Vagina (tissue), 2 donors: ENCODE results near the gene CALN1.

Experiments
- POLR2A ChIP-seq, 2 donors: fragments of 450-650 bp; IDR thresholded peaks; one replicate each; pipeline ENCODE4 v1.6.1; 2017; ENCODE audit warnings: antibody characterized with exemption in 2 of 2, mild to moderate bottlenecking in 2 of 2, moderate library complexity in 2 of 2
- POLR2AphosphoS5 ChIP-seq, 2 donors: sonication (generic); formaldehyde crosslinking; IDR thresholded peaks; one replicate each; pipeline ENCODE4 v1.9.0; 2017; ENCODE audit warnings: antibody characterized with exemption in 2 of 2, mild to moderate bottlenecking in 2 of 2, low read depth in 1 of 2; ENCODE audit not compliant: insufficient read depth in 1 of 2
- TF ChIP-seq, protein P1 (sequence below), 3 experiments: fragments of 450-650 bp in 2 of 3; fragments of 200-600 bp in 1 of 3; sonication (generic) in 1 of 3; IDR thresholded peaks; one replicate each; pipeline ENCODE4 v1.5.1; 2017 to 2019; ENCODE audit warnings: antibody characterized with exemption in 3 of 3, mild to moderate bottlenecking in 2 of 3, moderate library complexity in 2 of 3

DNA sequence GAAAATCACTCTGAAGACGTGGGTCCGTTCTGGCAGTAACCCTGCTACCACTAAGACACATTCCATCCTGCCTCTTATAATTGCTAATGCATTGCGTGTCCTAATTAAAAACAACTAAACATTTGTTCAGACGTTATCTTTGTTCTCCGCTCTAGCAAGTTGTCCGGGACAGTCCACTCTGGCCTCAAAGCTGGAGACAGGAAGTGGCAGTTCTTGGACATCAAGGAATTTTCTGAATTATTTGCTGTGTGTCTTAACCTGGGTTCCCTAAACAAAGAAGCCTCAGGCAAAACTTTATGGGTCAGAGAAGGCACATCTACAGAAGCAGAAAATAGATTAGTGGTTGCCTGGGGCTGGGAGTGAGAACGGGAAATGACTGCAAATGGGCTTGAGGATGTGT is 199.1 kb downstream of the CALN1 start:
- no peak for TF ChIP-seq POLR2A (IDR thresholded peaks at IDR 0.05)
- TF ChIP-seq, protein P1, sequence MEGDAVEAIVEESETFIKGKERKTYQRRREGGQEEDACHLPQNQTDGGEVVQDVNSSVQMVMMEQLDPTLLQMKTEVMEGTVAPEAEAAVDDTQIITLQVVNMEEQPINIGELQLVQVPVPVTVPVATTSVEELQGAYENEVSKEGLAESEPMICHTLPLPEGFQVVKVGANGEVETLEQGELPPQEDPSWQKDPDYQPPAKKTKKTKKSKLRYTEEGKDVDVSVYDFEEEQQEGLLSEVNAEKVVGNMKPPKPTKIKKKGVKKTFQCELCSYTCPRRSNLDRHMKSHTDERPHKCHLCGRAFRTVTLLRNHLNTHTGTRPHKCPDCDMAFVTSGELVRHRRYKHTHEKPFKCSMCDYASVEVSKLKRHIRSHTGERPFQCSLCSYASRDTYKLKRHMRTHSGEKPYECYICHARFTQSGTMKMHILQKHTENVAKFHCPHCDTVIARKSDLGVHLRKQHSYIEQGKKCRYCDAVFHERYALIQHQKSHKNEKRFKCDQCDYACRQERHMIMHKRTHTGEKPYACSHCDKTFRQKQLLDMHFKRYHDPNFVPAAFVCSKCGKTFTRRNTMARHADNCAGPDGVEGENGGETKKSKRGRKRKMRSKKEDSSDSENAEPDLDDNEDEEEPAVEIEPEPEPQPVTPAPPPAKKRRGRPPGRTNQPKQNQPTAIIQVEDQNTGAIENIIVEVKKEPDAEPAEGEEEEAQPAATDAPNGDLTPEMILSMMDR (IDR thresholded peaks at IDR 0.05): no peak
- TF ChIP-seq POLR2AphosphoS5 (IDR thresholded peaks at IDR 0.05; ENCODE audit: insufficient read depth in 1 of 2, low read depth in 1 of 2): no peak
